IgD-negative memory B cell (primary cell): ENCODE measurements around the gene QPCTL. TPM values are rescaled to one million over a fixed set of nuclear protein-coding genes. Genes with fewer than 3 reads are reported as not detected.

Experiments
- H3K27ac Mint-ChIP-seq, 3 donors: one replicate each; pipeline ENCODE4 v1.8.0; 2020 to 2022; ENCODE audit warnings: mild to moderate bottlenecking in 3 of 3, mixed read lengths in 3 of 3, moderate library complexity in 1 of 3
- H3K27me3 Mint-ChIP-seq: one replicate; pipeline ENCODE4 v1.8.0; 2021; ENCODE audit warnings: mixed read lengths
- H3K36me3 Mint-ChIP-seq: one replicate; pipeline ENCODE4 v1.8.0; 2020; ENCODE audit warnings: mild to moderate bottlenecking, mixed read lengths
- H3K4me1 Mint-ChIP-seq, 3 donors: one replicate each; pipeline ENCODE4 v1.8.0; 2020 to 2022; ENCODE audit warnings: mixed read lengths in 3 of 3, mild to moderate bottlenecking in 1 of 3
- H3K4me3 Mint-ChIP-seq, 4 donors: one replicate each; pipeline ENCODE4 v1.8.0; 2020 to 2022; ENCODE audit warnings: mild to moderate bottlenecking in 4 of 4, mixed read lengths in 4 of 4, moderate library complexity in 3 of 4
- H3K9me3 Mint-ChIP-seq, 3 donors: one replicate each; pipeline ENCODE4 v1.8.0; 2020 to 2021; ENCODE audit warnings: mixed read lengths in 3 of 3, mild to moderate bottlenecking in 1 of 3
- polyA plus RNA-seq: library from polyadenylated mRNA; unstranded; fragments of 300-500 nt; fragmentation: Illumina TruSeq; gene quantifications from one replicate; pipeline ENCODE4 v1.2.3, GENCODE V29; 2021

The QPCTL gene
- 2.7 TPM for polyA plus RNA-seq

DNA sequence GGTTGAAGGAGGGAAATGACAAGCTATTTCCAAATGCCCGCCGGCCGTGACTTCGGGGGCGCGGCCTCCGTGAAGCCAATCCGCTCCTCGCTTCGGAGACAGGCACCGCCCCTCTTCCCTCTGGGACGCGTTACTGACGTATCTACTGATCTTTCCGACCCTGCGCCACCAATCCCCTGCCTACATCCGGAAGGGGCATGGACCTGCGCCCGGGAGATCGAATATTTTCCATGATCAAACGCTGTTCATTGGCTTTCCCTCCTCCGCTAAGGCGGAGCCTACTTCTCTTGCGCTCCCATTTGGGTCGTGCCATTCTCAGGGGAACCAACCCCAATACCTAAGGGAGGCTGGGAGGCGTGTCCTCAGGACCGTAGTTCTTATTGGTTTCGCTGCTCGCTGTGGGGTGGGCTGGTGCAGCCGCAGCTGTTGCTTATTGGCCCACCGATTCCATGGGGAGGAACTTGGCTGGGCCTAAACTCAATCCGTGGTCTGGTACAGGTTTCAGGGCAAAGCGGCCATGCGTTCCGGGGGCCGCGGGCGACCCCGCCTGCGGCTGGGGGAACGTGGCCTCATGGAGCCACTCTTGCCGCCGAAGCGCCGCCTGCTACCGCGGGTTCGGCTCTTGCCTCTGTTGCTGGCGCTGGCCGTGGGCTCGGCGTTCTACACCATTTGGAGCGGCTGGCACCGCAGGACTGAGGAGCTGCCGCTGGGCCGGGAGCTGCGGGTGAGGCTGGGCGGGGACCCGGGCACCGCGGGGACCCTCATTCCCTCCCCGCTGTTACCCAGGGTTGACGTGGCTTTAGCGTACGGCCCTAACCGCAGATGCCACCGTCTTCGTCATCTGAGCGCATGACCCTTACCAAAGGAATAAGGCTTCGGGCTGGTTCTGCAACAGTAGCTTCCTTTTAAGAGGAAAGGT is at the start of gene QPCTL:
Gene QPCTL, plus strand, starts transcription at position 480 of the 919 bp plus-strand sequence. Its CDS starts 38 bp downstream, at position 518.
- Mint-ChIP-seq H3K9me3 (no peaks in the 10 kb centered on the region), H3K4me3 (peak within 1 kb of the TSS; percentile 88 to 100 (median 98)), H3K27ac (peak within 1 kb of the TSS; percentile 89 to 98 (median 96)), H3K27me3 (no peaks in the 10 kb centered on the region), H3K36me3 (peaks cover 3% of the 10 kb centered on the region), H3K4me1 (peaks cover 6 to 14% (median 12%) of the 10 kb centered on the region in 3 donors)

DNA sequence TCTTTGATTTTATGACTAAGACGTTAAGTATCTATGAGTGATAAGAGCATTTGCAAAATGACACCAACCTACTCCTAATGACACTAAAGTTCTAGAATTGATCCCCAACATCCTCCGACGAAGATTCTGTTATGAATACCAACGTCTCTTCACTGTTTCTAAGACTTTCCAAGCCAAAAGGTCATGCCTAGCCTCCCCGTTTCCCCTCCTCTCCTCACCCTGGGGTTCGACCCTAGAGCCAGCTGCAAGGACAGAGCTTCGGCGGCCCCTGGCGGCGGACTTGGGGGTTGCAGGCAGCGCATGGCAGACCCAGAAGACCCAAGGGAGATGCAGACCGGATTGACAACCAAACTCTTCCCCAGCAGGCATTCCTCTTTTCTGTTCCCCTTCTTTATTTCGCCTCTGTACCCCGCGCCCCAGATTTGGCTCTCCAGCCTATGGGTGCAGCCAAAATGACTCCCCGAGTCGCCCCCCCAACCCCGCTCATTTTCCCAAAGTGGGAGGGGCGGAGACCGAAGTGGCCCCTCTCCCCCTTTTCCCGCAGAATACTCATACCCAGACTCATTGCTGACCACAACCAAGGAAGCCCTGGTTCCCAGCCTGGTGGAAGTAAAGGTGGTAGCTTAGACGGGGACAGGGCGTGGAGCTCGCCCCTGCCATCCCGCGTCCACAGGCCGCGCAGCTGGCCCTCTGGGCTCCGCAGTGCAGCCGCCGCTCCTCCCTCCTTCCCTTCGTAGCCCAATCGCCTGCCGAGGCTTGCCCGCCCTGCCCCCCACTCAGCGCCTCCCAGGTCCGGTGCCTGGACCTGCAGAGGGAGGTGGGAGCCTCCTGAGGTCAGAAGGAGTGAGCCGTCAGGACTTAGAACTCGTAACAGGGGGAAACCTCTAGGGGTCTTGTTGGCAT is 49.2 kb upstream of the QPCTL start:
- Mint-ChIP-seq H3K9me3 (no peaks in the 10 kb centered on the region), H3K36me3 (peaks cover 2% of the 10 kb centered on the region), H3K27ac (peak overlapping the region; percentile 80 to 92 (median 84)), H3K4me3 (peak overlapping the region; percentile 66 to 93 (median 84)), H3K4me1 (peaks cover 28 to 44% (median 33%) of the 10 kb centered on the region in 3 donors), H3K27me3 (no peaks in the 10 kb centered on the region)

DNA sequence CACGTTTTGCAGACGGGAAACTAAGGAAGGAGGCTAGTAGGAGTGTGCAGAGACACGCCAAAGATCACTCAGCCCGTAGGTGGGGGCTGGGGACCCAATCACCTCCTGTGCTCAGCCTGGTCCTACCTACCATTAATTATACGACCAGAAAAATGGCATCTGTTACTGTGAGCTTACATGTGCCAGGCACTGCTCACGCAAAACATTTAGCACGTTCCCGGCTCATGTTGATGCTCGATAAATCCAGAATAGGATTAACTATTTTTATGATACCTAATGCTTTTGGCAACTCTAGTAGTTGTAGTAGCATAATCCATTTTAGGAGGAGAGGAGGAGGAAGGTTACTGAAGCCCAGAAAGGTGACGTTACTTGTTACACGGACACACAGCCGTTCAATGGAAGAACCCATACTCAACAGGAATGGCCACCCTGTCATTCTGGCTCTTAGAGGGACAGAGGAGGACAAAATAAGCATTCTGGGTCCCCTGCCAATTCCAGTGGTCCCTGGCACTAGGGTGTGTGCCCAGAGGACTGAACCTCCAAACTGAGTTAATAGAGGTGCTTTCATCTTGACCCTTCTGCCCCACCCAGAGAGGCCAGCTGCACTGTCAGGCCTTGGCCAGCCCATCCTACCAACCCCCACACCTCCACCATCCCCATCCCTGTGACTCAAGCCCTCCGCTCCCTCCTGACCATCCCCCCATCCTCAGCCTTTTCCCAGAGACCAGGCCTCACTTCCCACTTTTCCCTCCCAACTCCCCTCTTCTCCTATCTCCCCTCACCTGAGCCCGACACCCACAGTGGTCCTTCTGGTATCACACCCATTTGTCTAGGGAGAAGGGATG is 48.3 kb upstream of the QPCTL start:
- Mint-ChIP-seq H3K36me3 (peaks cover 2% of the 10 kb centered on the region), H3K9me3 (no peaks in the 10 kb centered on the region), H3K27me3 (no peaks in the 10 kb centered on the region), H3K4me3 (peak overlapping the region in 2 of 4 donors; percentile 37 to 81), H3K27ac (peak overlapping the region; percentile 46 to 94 (median 80)), H3K4me1 (peaks cover 22 to 37% (median 27%) of the 10 kb centered on the region in 3 donors)

- Mint-ChIP-seq H3K27ac (peak overlapping the region in 1 of 3 donors; percentile 82), H3K9me3 (no peaks in the 10 kb centered on the region), H3K36me3 (peaks cover 2% of the 10 kb centered on the region), H3K27me3 (no peaks in the 10 kb centered on the region), H3K4me3 (peak overlapping the region; percentile 78 to 92 (median 90)), H3K4me1 (peaks cover 20 to 37% (median 27%) of the 10 kb centered on the region in 3 donors)
These were observed 47.3 kb upstream of the QPCTL start for GRCh38 chr19:45645068-45645630.

DNA sequence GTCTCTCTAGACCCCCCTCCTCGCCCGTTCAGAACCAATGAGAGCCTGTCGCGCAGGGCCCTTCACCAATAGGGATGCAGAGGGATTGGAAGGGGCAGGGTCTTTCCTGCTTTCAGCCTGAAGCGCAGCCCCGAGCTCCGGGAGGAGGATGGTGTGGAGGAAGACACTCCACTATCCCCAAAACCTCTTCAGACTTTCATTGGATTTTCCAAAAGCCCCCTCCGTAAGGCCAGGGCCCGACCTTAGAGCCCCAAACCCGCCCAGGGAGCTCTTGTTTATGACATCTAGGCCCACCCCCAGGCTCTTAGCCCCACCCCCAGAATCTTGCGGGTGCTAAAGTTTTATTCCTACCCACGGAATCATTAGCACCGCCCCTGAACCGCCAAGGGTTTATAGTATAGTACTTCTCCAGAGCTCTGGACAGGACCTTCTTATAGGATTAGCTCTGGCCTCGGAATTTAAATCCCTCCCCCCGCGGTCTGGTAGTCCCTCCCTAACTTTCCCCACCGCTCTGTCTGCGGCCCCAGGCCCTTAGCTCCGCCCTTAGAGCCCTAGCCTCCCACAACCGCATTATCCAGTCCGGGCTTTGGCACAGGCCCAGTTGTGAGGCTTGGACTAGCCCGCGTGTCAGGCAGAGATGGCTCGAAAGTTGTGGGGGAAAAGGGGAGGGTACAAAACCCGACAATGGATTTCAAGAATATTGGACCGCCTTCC is 46.7 kb upstream of the QPCTL start:
- peak overlapping the region; percentile 78 to 92 (median 90) for H3K4me3 Mint-ChIP-seq
- peaks cover 17 to 34% (median 25%) of the 10 kb centered on the region in 3 donors for H3K4me1 Mint-ChIP-seq
- H3K36me3 Mint-ChIP-seq = peaks cover 1% of the 10 kb centered on the region
- H3K27me3 Mint-ChIP-seq = peaks cover under 1% of the 10 kb centered on the region
- H3K27ac Mint-ChIP-seq = peak overlapping the region; percentile 47 to 82 (median 78)
- no peaks in the 10 kb centered on the region for H3K9me3 Mint-ChIP-seq

GRCh38 chr19:45646345-45646698 is 46.1 kb upstream of the QPCTL start:
- Mint-ChIP-seq H3K36me3 (no peaks in the 10 kb centered on the region), H3K4me3 (peak overlapping the region; percentile 78 to 92 (median 90)), H3K27me3 (peaks cover 2% of the 10 kb centered on the region), H3K4me1 (peaks cover 13 to 29% (median 20%) of the 10 kb centered on the region in 3 donors), H3K9me3 (no peaks in the 10 kb centered on the region), H3K27ac (peak overlapping the region; percentile 47 to 82 (median 78))

DNA sequence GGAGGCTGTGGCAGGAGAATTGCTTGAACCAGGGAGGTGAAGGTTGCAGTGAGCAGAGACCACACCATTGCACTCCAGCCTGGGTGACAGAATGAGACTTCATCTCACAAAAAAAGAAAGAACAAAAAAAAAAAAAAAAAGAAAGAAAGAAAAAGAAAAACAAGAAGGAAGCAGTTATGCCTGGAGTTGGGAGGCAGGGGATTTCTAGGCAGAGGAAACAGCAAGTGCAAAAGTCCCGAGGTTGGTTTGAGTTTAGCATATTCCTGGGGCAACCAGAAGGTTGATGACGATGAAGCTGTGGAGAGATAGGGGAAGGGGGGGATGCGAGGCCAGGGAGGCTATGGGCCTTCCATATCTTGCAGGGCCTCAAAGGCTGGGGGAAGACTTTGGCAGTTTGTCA is 41.7 kb upstream of the QPCTL start:
- Mint-ChIP-seq H3K9me3 (no peaks in the 10 kb centered on the region), H3K27ac (peak overlapping the region in 1 of 3 donors; percentile 59), H3K27me3 (peaks cover 2% of the 10 kb centered on the region), H3K36me3 (no peaks in the 10 kb centered on the region), H3K4me3 (no peak overlapping the region), H3K4me1 (peaks cover 0 to 9% (median 6%) of the 10 kb centered on the region in 3 donors)

DNA sequence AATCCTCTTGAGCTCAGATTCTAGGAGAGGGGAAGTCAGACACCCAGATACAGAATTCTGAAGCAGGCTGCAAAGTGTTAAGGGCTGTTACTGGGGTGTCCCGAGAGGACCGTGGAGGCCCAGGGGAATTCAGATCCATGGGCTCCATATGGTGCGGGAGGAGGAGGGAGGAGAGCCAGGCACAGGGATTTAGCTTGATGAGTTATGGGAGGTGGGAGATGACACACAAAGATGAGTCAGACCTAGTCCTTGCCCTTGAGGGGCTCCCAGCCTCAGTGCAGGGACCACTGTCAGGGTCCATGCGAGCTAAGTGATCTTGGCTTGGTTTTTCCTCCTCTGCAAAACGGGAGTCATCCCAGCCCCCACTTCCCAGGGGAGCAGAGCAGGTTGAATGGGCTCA is 38.8 kb upstream of the QPCTL start:
- peaks cover 2% of the 10 kb centered on the region for H3K27me3 Mint-ChIP-seq
- H3K36me3 Mint-ChIP-seq = no peaks in the 10 kb centered on the region
- no peaks in the 10 kb centered on the region for H3K9me3 Mint-ChIP-seq
- H3K4me3 Mint-ChIP-seq = peak overlapping the region in 1 of 4 donors; percentile 38
- H3K4me1 Mint-ChIP-seq = no peaks in the 10 kb centered on the region
- H3K27ac Mint-ChIP-seq = no peak overlapping the region

DNA sequence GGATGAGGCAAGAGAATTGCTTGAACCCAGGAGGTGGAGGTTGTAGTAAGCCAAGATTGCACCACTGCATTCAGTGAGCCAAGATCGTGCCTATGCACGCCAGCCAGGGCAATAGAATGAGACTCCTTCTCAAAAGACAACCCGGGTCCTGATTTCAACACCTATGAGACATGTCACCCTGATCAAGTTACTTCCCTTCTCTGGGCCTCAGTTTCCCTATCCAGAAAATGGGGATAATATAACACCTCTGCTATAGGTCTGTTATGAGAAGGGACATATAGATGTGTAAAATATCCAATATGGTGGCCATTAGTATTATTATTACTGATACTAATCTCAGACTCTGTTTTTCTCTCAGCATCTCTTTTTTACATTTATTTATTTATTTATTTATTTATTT is 37.4 kb upstream of the QPCTL start:
- Mint-ChIP-seq H3K9me3 (no peaks in the 10 kb centered on the region), H3K4me3 (no peak overlapping the region), H3K27ac (no peak overlapping the region), H3K4me1 (peaks cover 0 to 2% (median 0%) of the 10 kb centered on the region in 3 donors), H3K36me3 (no peaks in the 10 kb centered on the region), H3K27me3 (peaks cover 3% of the 10 kb centered on the region)

- no peak overlapping the region for H3K4me3 Mint-ChIP-seq
- H3K27me3 Mint-ChIP-seq = peaks cover 6% of the 10 kb centered on the region
- H3K27ac Mint-ChIP-seq = no peak overlapping the region
- no peaks in the 10 kb centered on the region for H3K36me3 Mint-ChIP-seq
- peaks cover 0 to 1% (median 0%) of the 10 kb centered on the region in 3 donors for H3K9me3 Mint-ChIP-seq
- peaks cover 0 to 5% (median 0%) of the 10 kb centered on the region in 3 donors for H3K4me1 Mint-ChIP-seq
These were observed 34.8 kb upstream of the QPCTL start for GRCh38 chr19:45657520-45658167.

- no peak overlapping the region for H3K27ac Mint-ChIP-seq
- H3K4me3 Mint-ChIP-seq = no peak overlapping the region
These were observed 33.3 kb upstream of the QPCTL start for GRCh38 chr19:45659096-45659729.

DNA sequence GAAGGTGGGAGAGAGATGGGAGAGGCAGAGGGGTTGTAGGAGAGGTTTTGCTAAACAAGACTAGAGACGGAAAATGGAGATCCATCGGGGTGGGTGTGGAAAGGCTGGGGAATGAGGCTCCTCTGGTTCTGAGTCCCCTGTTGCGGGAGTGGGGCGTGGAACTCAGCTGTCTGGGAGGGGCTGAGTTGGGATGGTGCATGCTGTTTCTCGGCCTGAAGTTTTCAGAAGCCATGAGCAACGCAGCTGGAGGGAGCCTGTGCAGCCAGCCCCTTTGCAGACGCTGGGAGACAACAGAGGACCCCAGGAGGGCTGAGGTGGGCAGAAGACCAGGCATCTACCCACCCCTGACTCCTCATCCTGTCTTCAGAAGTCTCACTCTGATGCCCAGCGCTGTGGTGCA is 31.8 kb upstream of the QPCTL start:
- H3K36me3 Mint-ChIP-seq = no peaks in the 10 kb centered on the region
- peaks cover 0 to 5% (median 0%) of the 10 kb centered on the region in 3 donors for H3K4me1 Mint-ChIP-seq
- peak overlapping the region in 1 of 3 donors; percentile 57 for H3K27ac Mint-ChIP-seq
- no peak overlapping the region for H3K4me3 Mint-ChIP-seq
- H3K9me3 Mint-ChIP-seq = peaks cover 0 to 1% (median 0%) of the 10 kb centered on the region in 3 donors
- peaks cover 6% of the 10 kb centered on the region for H3K27me3 Mint-ChIP-seq

More at GRCh38 chr19:45659096-45659729, 33.3 kb upstream of the QPCTL start:
- H3K27me3 Mint-ChIP-seq = peaks cover 6% of the 10 kb centered on the region
- no peaks in the 10 kb centered on the region for H3K36me3 Mint-ChIP-seq
- peaks cover 0 to 1% (median 0%) of the 10 kb centered on the region in 3 donors for H3K9me3 Mint-ChIP-seq
- H3K4me1 Mint-ChIP-seq = peaks cover 0 to 5% (median 0%) of the 10 kb centered on the region in 3 donors
